ENCODE results near the gene SVIL. TPM values are rescaled to one million over a fixed set of nuclear protein-coding genes. Genes with fewer than 3 reads are reported as not detected.

SVIL gene
- total RNA-seq, 1 donor: 36.9 TPM

- no peaks in the 10 kb centered on the region for H3K9me3 ChIP-seq (ENCODE audit: low read depth, low read length)
- no peaks in the 10 kb centered on the region for H3K36me3 ChIP-seq (ENCODE audit: insufficient read depth, low read length)
- no peak overlapping the region for H3K27ac ChIP-seq (ENCODE audit: low read depth, low read length)
- no peaks in the 10 kb centered on the region for H3K27me3 ChIP-seq (ENCODE audit: insufficient read depth, low read length)
- H3K4me1 ChIP-seq (ENCODE audit: insufficient read depth, low read length): peaks cover 4% of the 10 kb centered on the region
- H3K4me2 ChIP-seq (ENCODE audit: insufficient read depth, low read length): no peak overlapping the region
- no peak overlapping the region for H3K4me3 ChIP-seq (ENCODE audit: insufficient read depth, low read length)
- DNase-seq (ENCODE audit: insufficient read length, low spot score, missing footprints): peak; percentile 77
- no peak overlapping the region for H2AFZ ChIP-seq (ENCODE audit: low read length)
- peaks cover under 1% of the 10 kb centered on the region for H4K20me1 ChIP-seq (ENCODE audit: insufficient read depth, low read length)
- TF ChIP-seq CTCF (IDR thresholded peaks at IDR 0.05; ENCODE audit: extremely low read depth, low read depth, low read length): no peak
- H3K79me2 ChIP-seq (ENCODE audit: insufficient read depth, low read length): peaks cover 5% of the 10 kb centered on the region
Measured at GRCh38 chr10:29603223-29603896, 31.4 kb downstream of the SVIL start.

- Histone ChIP-seq H3K79me2 (ENCODE audit: insufficient read depth, low read length) (peaks cover 6% of the 10 kb centered on the region), H3K36me3 (ENCODE audit: insufficient read depth, low read length) (no peaks in the 10 kb centered on the region), H4K20me1 (ENCODE audit: insufficient read depth, low read length) (no peaks in the 10 kb centered on the region), H2AFZ (ENCODE audit: low read length) (no peak overlapping the region), H3K4me3 (ENCODE audit: insufficient read depth, low read length) (no peak overlapping the region), H3K27me3 (ENCODE audit: insufficient read depth, low read length) (no peaks in the 10 kb centered on the region), H3K9me3 (ENCODE audit: low read depth, low read length) (no peaks in the 10 kb centered on the region), H3K27ac (ENCODE audit: low read depth, low read length) (no peak overlapping the region), H3K4me2 (ENCODE audit: insufficient read depth, low read length) (no peak overlapping the region), H3K4me1 (ENCODE audit: insufficient read depth, low read length) (peaks cover 4% of the 10 kb centered on the region)
- no peak for TF ChIP-seq CTCF (IDR thresholded peaks at IDR 0.05; ENCODE audit: extremely low read depth, low read depth, low read length)
- no peak for DNase-seq (ENCODE audit: insufficient read length, low spot score, missing footprints)
Measured at GRCh38 chr10:29600821-29601220, 34.0 kb downstream of the SVIL start.

- peaks cover 10% of the 10 kb centered on the region for H3K79me2 ChIP-seq (ENCODE audit: insufficient read depth, low read length)
- no peak overlapping the region for H3K4me2 ChIP-seq (ENCODE audit: insufficient read depth, low read length)
- no peak for TF ChIP-seq CTCF (IDR thresholded peaks at IDR 0.05; ENCODE audit: extremely low read depth, low read depth, low read length)
- H2AFZ ChIP-seq (ENCODE audit: low read length): no peak overlapping the region
- no peaks in the 10 kb centered on the region for H3K36me3 ChIP-seq (ENCODE audit: insufficient read depth, low read length)
- no peaks in the 10 kb centered on the region for H4K20me1 ChIP-seq (ENCODE audit: insufficient read depth, low read length)
- peaks cover 4% of the 10 kb centered on the region for H3K4me1 ChIP-seq (ENCODE audit: insufficient read depth, low read length)
- no peaks in the 10 kb centered on the region for H3K27me3 ChIP-seq (ENCODE audit: insufficient read depth, low read length)
- DNase-seq (ENCODE audit: insufficient read length, low spot score, missing footprints): no peak
- H3K9me3 ChIP-seq (ENCODE audit: low read depth, low read length): no peaks in the 10 kb centered on the region
- no peak overlapping the region for H3K27ac ChIP-seq (ENCODE audit: low read depth, low read length)
- no peak overlapping the region for H3K4me3 ChIP-seq (ENCODE audit: insufficient read depth, low read length)
Measured at GRCh38 chr10:29600067-29600466, 34.7 kb downstream of the SVIL start.

- Histone ChIP-seq H2AFZ (ENCODE audit: low read length) (peak overlapping the region; percentile 9), H3K9me3 (ENCODE audit: low read depth, low read length) (no peaks in the 10 kb centered on the region), H3K4me3 (ENCODE audit: insufficient read depth, low read length) (no peak overlapping the region), H3K36me3 (ENCODE audit: insufficient read depth, low read length) (no peaks in the 10 kb centered on the region), H3K27me3 (ENCODE audit: insufficient read depth, low read length) (no peaks in the 10 kb centered on the region), H3K27ac (ENCODE audit: low read depth, low read length) (no peak overlapping the region), H4K20me1 (ENCODE audit: insufficient read depth, low read length) (no peaks in the 10 kb centered on the region), H3K4me2 (ENCODE audit: insufficient read depth, low read length) (no peak overlapping the region), H3K4me1 (ENCODE audit: insufficient read depth, low read length) (peaks cover 4% of the 10 kb centered on the region), H3K79me2 (ENCODE audit: insufficient read depth, low read length) (peaks cover 13% of the 10 kb centered on the region)
- no peak for TF ChIP-seq CTCF (IDR thresholded peaks at IDR 0.05; ENCODE audit: extremely low read depth, low read depth, low read length)
- DNase-seq (ENCODE audit: insufficient read length, low spot score, missing footprints): no peak
Measured at GRCh38 chr10:29598851-29599311, 35.9 kb downstream of the SVIL start.
